ENCODE results near the gene KIF26B. TPM values are rescaled to one million over a fixed set of nuclear protein-coding genes. Genes with fewer than 3 reads are reported as not detected.

The KIF26B gene
- total and polyA plus RNA-seq, 8 donors, result 0.27 to 4.5 (median 0.63) TPM

- intact Hi-C loops (cut with DNase I), result no loop called here
- H3K27ac ChIP-seq, result no peak overlapping the region
- no peaks in the 10 kb centered on the region for H3K27me3 ChIP-seq
- no peak overlapping the region for H3K4me3 ChIP-seq
- H3K4me1 ChIP-seq, result no peaks in the 10 kb centered on the region
- ATAC-seq, result no peak
- DNase-seq, result no peak
- no peaks in the 10 kb centered on the region for H3K36me3 ChIP-seq
- H3K9me3 ChIP-seq, result no peaks in the 10 kb centered on the region
- TF ChIP-seq CTCF (IDR thresholded peaks at IDR 0.05), result no peak
- 78 to 89% methylated on average over 34 of the region's 34 CpGs for WGBS, 2 donors
- FAIRE-seq, result no peak
Observed at GRCh38 chr1:245577191-245578157, 422.7 kb downstream of the KIF26B start.

GRCh38 chr1:245578308-245578707 lies 423.5 kb downstream of the KIF26B start:
- ATAC-seq, result no peak
- DNase-seq, result no peak
- no peak overlapping the region for H3K27ac ChIP-seq
- no peak overlapping the region for H3K4me3 ChIP-seq
- no peak for TF ChIP-seq CTCF (IDR thresholded peaks at IDR 0.05)
- WGBS, 2 donors, result 38 to 67% methylated on average over 3 of the region's 3 CpGs
- no peaks in the 10 kb centered on the region for H3K9me3 ChIP-seq
- H3K4me1 ChIP-seq, result no peaks in the 10 kb centered on the region
- no peaks in the 10 kb centered on the region for H3K36me3 ChIP-seq
- no peak for FAIRE-seq
- no peaks in the 10 kb centered on the region for H3K27me3 ChIP-seq
- intact Hi-C loops (cut with DNase I), result no loop called here

- Histone ChIP-seq H3K27me3 (no peaks in the 10 kb centered on the region), H3K4me3 (no peak overlapping the region), H3K4me1 (no peaks in the 10 kb centered on the region), H3K36me3 (no peaks in the 10 kb centered on the region), H3K27ac (no peak overlapping the region), H3K9me3 (no peaks in the 10 kb centered on the region)
- FAIRE-seq, result no peak
- ATAC-seq, result no peak
- no peak for TF ChIP-seq CTCF (IDR thresholded peaks at IDR 0.05)
- intact Hi-C loops (cut with DNase I), result no loop called here
- no peak for DNase-seq
Observed at GRCh38 chr1:245578771-245579170, 424.0 kb downstream of the KIF26B start.

- no peaks in the 10 kb centered on the region for H3K36me3 ChIP-seq
- H3K27me3 ChIP-seq, result no peaks in the 10 kb centered on the region
- WGBS, 2 donors, result 75 to 94% methylated on average over 7 of the region's 7 CpGs
- no peak for DNase-seq
- FAIRE-seq, result no peak
- TF ChIP-seq CTCF (IDR thresholded peaks at IDR 0.05), result no peak
- no peak for ATAC-seq
- intact Hi-C loops (cut with DNase I), result no loop called here
- no peaks in the 10 kb centered on the region for H3K9me3 ChIP-seq
- no peak overlapping the region for H3K4me3 ChIP-seq
- no peaks in the 10 kb centered on the region for H3K4me1 ChIP-seq
- no peak overlapping the region for H3K27ac ChIP-seq
Observed at GRCh38 chr1:245579881-245580280, 425.1 kb downstream of the KIF26B start.

GRCh38 chr1:245580651-245581050 lies 425.9 kb downstream of the KIF26B start:
- WGBS, 2 donors, result 66 to 77% methylated on average over 6 of the region's 6 CpGs
- no peaks in the 10 kb centered on the region for H3K9me3 ChIP-seq
- no peak overlapping the region for H3K4me3 ChIP-seq
- H3K27me3 ChIP-seq, result no peaks in the 10 kb centered on the region
- H3K36me3 ChIP-seq, result no peaks in the 10 kb centered on the region
- no peak overlapping the region for H3K27ac ChIP-seq
- intact Hi-C loops (cut with DNase I), result no loop called here
- ATAC-seq (no peak), FAIRE-seq (no peak), DNase-seq (no peak)
- no peaks in the 10 kb centered on the region for H3K4me1 ChIP-seq
- TF ChIP-seq CTCF (IDR thresholded peaks at IDR 0.05), result no peak

Measured in pancreas (tissue), 10 donors.